Measurements from ENCODE around the gene TRIM42.

Gene TRIM42

GRCh38 chr3:140664111-140664510 is 13.8 kb upstream of the TRIM42 start:
- Histone ChIP-seq H3K27ac (ENCODE audit: low read length) (no peak overlapping the region), H3K4me1 (ENCODE audit: insufficient read depth, low read length) (no peaks in the 10 kb centered on the region), H3K9ac (ENCODE audit: low read depth, low read length) (no peak overlapping the region), H4K20me1 (ENCODE audit: insufficient read depth, low read length) (no peaks in the 10 kb centered on the region), H3K79me2 (ENCODE audit: insufficient read depth, low read length) (no peaks in the 10 kb centered on the region), H2AFZ (ENCODE audit: low read depth, low read length) (no peak overlapping the region), H3K36me3 (ENCODE audit: insufficient read depth, low read length) (no peaks in the 10 kb centered on the region), H3K27me3 (ENCODE audit: insufficient read depth, low read length, poor library complexity) (no peaks in the 10 kb centered on the region), H3K4me2 (ENCODE audit: insufficient read depth, low read length) (no peak overlapping the region), H3K9me3 (ENCODE audit: insufficient read depth, low read length, severe bottlenecking) (no peaks in the 10 kb centered on the region), H3K4me3 (ENCODE audit: low read depth in 1 of 2, low read length in 2 of 2) (no peak overlapping the region)
- TF ChIP-seq CTCF (IDR thresholded peaks at IDR 0.05; ENCODE audit: borderline replicate concordance, extremely low read depth, low read length, poor library complexity, severe bottlenecking) (no peak), EZH2 (IDR thresholded peaks at IDR 0.05; ENCODE audit: borderline replicate concordance, low read depth, low read length, severe bottlenecking) (no peak)
- ATAC-seq (ENCODE audit: insufficient read depth, low read depth) = no peak
- no peak for DNase-seq

DNA sequence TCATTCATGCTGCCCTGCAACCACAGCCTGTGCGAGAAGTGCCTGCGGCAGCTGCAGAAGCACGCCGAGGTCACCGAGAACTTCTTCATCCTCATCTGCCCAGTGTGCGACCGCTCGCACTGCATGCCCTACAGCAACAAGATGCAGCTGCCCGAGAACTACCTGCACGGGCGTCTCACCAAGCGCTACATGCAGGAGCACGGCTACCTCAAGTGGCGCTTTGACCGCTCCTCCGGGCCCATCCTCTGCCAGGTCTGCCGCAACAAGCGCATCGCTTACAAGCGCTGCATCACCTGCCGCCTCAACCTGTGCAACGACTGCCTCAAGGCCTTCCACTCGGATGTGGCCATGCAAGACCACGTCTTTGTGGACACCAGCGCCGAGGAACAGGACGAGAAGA is 4.7 kb downstream of the TRIM42 start:
- ATAC-seq (ENCODE audit: insufficient read depth, low read depth) = no peak
- Histone ChIP-seq H4K20me1 (ENCODE audit: insufficient read depth, low read length) (no peaks in the 10 kb centered on the region), H2AFZ (ENCODE audit: low read depth, low read length) (no peak overlapping the region), H3K4me2 (ENCODE audit: insufficient read depth, low read length) (no peak overlapping the region), H3K9me3 (ENCODE audit: insufficient read depth, low read length, severe bottlenecking) (no peaks in the 10 kb centered on the region), H3K27ac (ENCODE audit: low read length) (no peak overlapping the region), H3K27me3 (ENCODE audit: insufficient read depth, low read length, poor library complexity) (peaks cover 9% of the 10 kb centered on the region), H3K9ac (ENCODE audit: low read depth, low read length) (no peak overlapping the region), H3K79me2 (ENCODE audit: insufficient read depth, low read length) (no peaks in the 10 kb centered on the region), H3K4me1 (ENCODE audit: insufficient read depth, low read length) (no peaks in the 10 kb centered on the region), H3K36me3 (ENCODE audit: insufficient read depth, low read length) (no peaks in the 10 kb centered on the region), H3K4me3 (ENCODE audit: low read depth in 1 of 2, low read length in 2 of 2) (no peak overlapping the region)
- TF ChIP-seq EZH2 (IDR thresholded peaks at IDR 0.05; ENCODE audit: borderline replicate concordance, low read depth, low read length, severe bottlenecking) = no peak
- TF ChIP-seq CTCF (IDR thresholded peaks at IDR 0.05; ENCODE audit: borderline replicate concordance, extremely low read depth, low read length, poor library complexity, severe bottlenecking) = no peak
- DNase-seq = no peak

- ATAC-seq (ENCODE audit: insufficient read depth, low read depth) = no peak
- no peaks in the 10 kb centered on the region for H3K36me3 ChIP-seq (ENCODE audit: insufficient read depth, low read length)
- no peak overlapping the region for H3K4me3 ChIP-seq (ENCODE audit: low read depth in 1 of 2, low read length in 2 of 2)
- H3K27me3 ChIP-seq (ENCODE audit: insufficient read depth, low read length, poor library complexity) = peaks cover 10% of the 10 kb centered on the region
- no peaks in the 10 kb centered on the region for H3K79me2 ChIP-seq (ENCODE audit: insufficient read depth, low read length)
- TF ChIP-seq CTCF (IDR thresholded peaks at IDR 0.05; ENCODE audit: borderline replicate concordance, extremely low read depth, low read length, poor library complexity, severe bottlenecking) (no peak), EZH2 (IDR thresholded peaks at IDR 0.05; ENCODE audit: borderline replicate concordance, low read depth, low read length, severe bottlenecking) (no peak)
- no peak overlapping the region for H3K27ac ChIP-seq (ENCODE audit: low read length)
- H2AFZ ChIP-seq (ENCODE audit: low read depth, low read length) = no peak overlapping the region
- H3K9ac ChIP-seq (ENCODE audit: low read depth, low read length) = no peak overlapping the region
- H4K20me1 ChIP-seq (ENCODE audit: insufficient read depth, low read length) = no peaks in the 10 kb centered on the region
- H3K4me1 ChIP-seq (ENCODE audit: insufficient read depth, low read length) = no peaks in the 10 kb centered on the region
- no peak for DNase-seq
- H3K9me3 ChIP-seq (ENCODE audit: insufficient read depth, low read length, severe bottlenecking) = no peaks in the 10 kb centered on the region
- H3K4me2 ChIP-seq (ENCODE audit: insufficient read depth, low read length) = no peak overlapping the region
These were observed 8.3 kb downstream of the TRIM42 start for GRCh38 chr3:140686128-140686527.

- ATAC-seq (ENCODE audit: insufficient read depth, low read depth) (no peak), DNase-seq (no peak)
- peaks cover 10% of the 10 kb centered on the region for H3K27me3 ChIP-seq (ENCODE audit: insufficient read depth, low read length, poor library complexity)
- no peaks in the 10 kb centered on the region for H3K79me2 ChIP-seq (ENCODE audit: insufficient read depth, low read length)
- no peak overlapping the region for H2AFZ ChIP-seq (ENCODE audit: low read depth, low read length)
- no peak overlapping the region for H3K4me3 ChIP-seq (ENCODE audit: low read depth in 1 of 2, low read length in 2 of 2)
- H4K20me1 ChIP-seq (ENCODE audit: insufficient read depth, low read length) = no peaks in the 10 kb centered on the region
- no peaks in the 10 kb centered on the region for H3K4me1 ChIP-seq (ENCODE audit: insufficient read depth, low read length)
- H3K9me3 ChIP-seq (ENCODE audit: insufficient read depth, low read length, severe bottlenecking) = no peaks in the 10 kb centered on the region
- H3K36me3 ChIP-seq (ENCODE audit: insufficient read depth, low read length) = no peaks in the 10 kb centered on the region
- TF ChIP-seq EZH2 (IDR thresholded peaks at IDR 0.05; ENCODE audit: borderline replicate concordance, low read depth, low read length, severe bottlenecking) = no peak
- no peak for TF ChIP-seq CTCF (IDR thresholded peaks at IDR 0.05; ENCODE audit: borderline replicate concordance, extremely low read depth, low read length, poor library complexity, severe bottlenecking)
- no peak overlapping the region for H3K9ac ChIP-seq (ENCODE audit: low read depth, low read length)
- H3K4me2 ChIP-seq (ENCODE audit: insufficient read depth, low read length) = no peak overlapping the region
- no peak overlapping the region for H3K27ac ChIP-seq (ENCODE audit: low read length)
These were observed 9.1 kb downstream of the TRIM42 start for GRCh38 chr3:140686948-140687347.
